Mammary epithelial cell (primary cell): ENCODE results near the gene ING5.

ENCODE experiments used
- CTCF ChIP-seq, 2 donors: IDR thresholded peaks in 1 of 2; conservative IDR thresholded peaks in 1 of 2; 2 replicates each; pipeline ENCODE4 v1.5.1; 2011 to 2012; ENCODE audit warnings: inconsistent platforms in 2 of 2, low read length in 2 of 2, mild to moderate bottlenecking in 2 of 2, control low read depth in 1 of 2, low read depth in 1 of 2; ENCODE audit not compliant: insufficient read depth in 1 of 2; ENCODE audit errors: extremely low read depth in 1 of 2
- EZH2 ChIP-seq: IDR thresholded peaks from 2 replicates; pipeline ENCODE4 v1.6.1; 2012; ENCODE audit warnings: low read length, inconsistent platforms, borderline replicate concordance

- TF ChIP-seq CTCF (conservative IDR thresholded peaks at IDR 0.05 in 1 of 2, IDR thresholded peaks at IDR 0.05 in 1 of 2; ENCODE audit: extremely low read depth in 1 of 2, insufficient read depth in 1 of 2, low read depth in 1 of 2, low read length in 2 of 2) (no peak), EZH2 (no peak)
Observed at GRCh38 chr2:241658296-241658695, 43.5 kb upstream of the ING5 start.
